Loucy (cell line): ENCODE results near the gene KRTAP13-3.

Source experiments
- H2AFZ ChIP-seq: fragments of 200-600 bp; sonication (generic); 2 replicates; pipeline ENCODE4 v1.6.0; 2016; ENCODE audit warnings: antibody characterized with exemption, mild to moderate bottlenecking, low read length, moderate library complexity
- H3F3A ChIP-seq: fragments of 200-600 bp; 2 replicates; pipeline ENCODE4 v1.6.0; 2016; ENCODE audit warnings: antibody characterized with exemption, low read depth, mild to moderate bottlenecking
- H3K27me3 ChIP-seq: fragments of 200-600 bp; sonication (generic); 2 replicates; pipeline ENCODE4 v1.6.1; 2014; ENCODE audit warnings: low read length, mild to moderate bottlenecking; ENCODE audit not compliant: insufficient read depth, poor library complexity, severe bottlenecking
- H3K36me3 ChIP-seq: fragments of 200-600 bp; sonication (generic); 2 replicates; pipeline ENCODE4 v1.6.1; 2016; ENCODE audit warnings: low read length; ENCODE audit not compliant: insufficient read depth
- H3K4me1 ChIP-seq: fragments of 200-600 bp; sonication (generic); 2 replicates; pipeline ENCODE4 v1.5.1; 2014; ENCODE audit warnings: low read length, mild to moderate bottlenecking; ENCODE audit not compliant: insufficient read depth, poor library complexity, severe bottlenecking
- H3K4me2 ChIP-seq: fragments of 200-600 bp; sonication (generic); 2 replicates; pipeline ENCODE4 v1.6.0; 2014; ENCODE audit warnings: antibody characterized with exemption, low read length, low read depth, mild to moderate bottlenecking; ENCODE audit not compliant: poor library complexity, severe bottlenecking
- H3K4me3 ChIP-seq: fragments of 200-600 bp; sonication (generic); 2 replicates; pipeline ENCODE4 v1.5.1; 2014; ENCODE audit warnings: low read length, mild to moderate bottlenecking, mixed read lengths; ENCODE audit not compliant: poor library complexity, severe bottlenecking
- H3K79me2 ChIP-seq: fragments of 200-600 bp; sonication (generic); 2 replicates; pipeline ENCODE4 v1.6.1; 2014; ENCODE audit warnings: low read length; ENCODE audit not compliant: insufficient read depth
- H3K9ac ChIP-seq: fragments of 200-600 bp; sonication (generic); 2 replicates; pipeline ENCODE4 v1.6.0; 2014; ENCODE audit warnings: mild to moderate bottlenecking, low read depth, low read length, moderate library complexity; ENCODE audit not compliant: poor library complexity, severe bottlenecking
- H3K9me2 ChIP-seq: fragments of 200-600 bp; sonication (generic); replicated peaks from 2 replicates; pipeline ENCODE4 v1.6.1; 2016; ENCODE audit warnings: low read depth, low read length, mixed read lengths
- H3K9me3 ChIP-seq: fragments of 200-600 bp; sonication (generic); 2 replicates; pipeline ENCODE4 v1.6.1; 2014; ENCODE audit warnings: mild to moderate bottlenecking, antibody characterized with exemption, low read length, low read depth; ENCODE audit not compliant: insufficient read depth
- H4K20me1 ChIP-seq: fragments of 200-600 bp; sonication (generic); 2 replicates; pipeline ENCODE4 v1.6.0; 2014; ENCODE audit warnings: antibody characterized with exemption, low read length, mild to moderate bottlenecking; ENCODE audit not compliant: insufficient read depth, poor library complexity, severe bottlenecking
- EZH2phosphoT487 ChIP-seq: fragments of 200-600 bp; IDR thresholded peaks from 2 replicates; pipeline ENCODE4 v1.6.1; 2018; ENCODE audit warnings: antibody characterized with exemption, mild to moderate bottlenecking, moderate library complexity, borderline replicate concordance
- TF ChIP-seq, protein P1 (sequence below): fragments of 200-600 bp; sonication (generic); conservative IDR thresholded peaks from 2 replicates; pipeline ENCODE4 v1.5.1; 2014; ENCODE audit warnings: mild to moderate bottlenecking, antibody characterized with exemption, low read length

Gene KRTAP13-3, protein sequence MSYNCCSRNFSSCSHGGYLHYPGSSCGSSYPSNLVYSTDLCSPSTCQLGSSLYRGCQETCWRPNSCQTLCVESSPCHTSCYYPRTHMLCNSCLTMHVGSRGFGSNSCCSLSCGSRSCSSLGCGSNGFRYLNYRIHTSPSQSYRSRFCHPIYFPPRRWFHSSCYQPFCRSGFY

DNA sequence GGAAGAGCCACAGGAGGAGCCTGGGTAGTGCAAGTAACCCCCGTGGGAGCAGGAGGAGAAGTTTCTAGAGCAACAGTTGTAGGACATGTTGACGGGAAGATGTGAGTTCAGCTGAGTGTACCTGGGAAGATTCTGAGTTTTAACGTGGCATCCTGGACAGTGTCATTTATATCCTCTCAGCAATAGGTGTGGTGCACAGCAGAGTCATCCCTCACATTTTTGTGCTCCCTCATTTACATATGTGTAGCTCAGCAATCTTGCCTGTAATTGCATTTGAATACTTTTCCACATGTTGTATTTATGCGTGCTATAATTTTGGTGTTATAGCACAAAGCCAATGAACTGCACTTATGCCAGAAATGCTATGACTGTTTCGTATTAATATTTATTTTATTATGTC is at the start of gene KRTAP13-3:
Gene KRTAP13-3 (minus strand): TSS at position 101 of the 400 bp plus-strand sequence. CDS start 14 bp downstream, at position 87.
- no peaks in the 10 kb centered on the region for H3K4me1 ChIP-seq
- H3K4me2 ChIP-seq = no peak within 1 kb of the TSS
- no peaks in the 10 kb centered on the region for H3F3A ChIP-seq
- no peak for TF ChIP-seq EZH2phosphoT487
- TF ChIP-seq, protein P1, sequence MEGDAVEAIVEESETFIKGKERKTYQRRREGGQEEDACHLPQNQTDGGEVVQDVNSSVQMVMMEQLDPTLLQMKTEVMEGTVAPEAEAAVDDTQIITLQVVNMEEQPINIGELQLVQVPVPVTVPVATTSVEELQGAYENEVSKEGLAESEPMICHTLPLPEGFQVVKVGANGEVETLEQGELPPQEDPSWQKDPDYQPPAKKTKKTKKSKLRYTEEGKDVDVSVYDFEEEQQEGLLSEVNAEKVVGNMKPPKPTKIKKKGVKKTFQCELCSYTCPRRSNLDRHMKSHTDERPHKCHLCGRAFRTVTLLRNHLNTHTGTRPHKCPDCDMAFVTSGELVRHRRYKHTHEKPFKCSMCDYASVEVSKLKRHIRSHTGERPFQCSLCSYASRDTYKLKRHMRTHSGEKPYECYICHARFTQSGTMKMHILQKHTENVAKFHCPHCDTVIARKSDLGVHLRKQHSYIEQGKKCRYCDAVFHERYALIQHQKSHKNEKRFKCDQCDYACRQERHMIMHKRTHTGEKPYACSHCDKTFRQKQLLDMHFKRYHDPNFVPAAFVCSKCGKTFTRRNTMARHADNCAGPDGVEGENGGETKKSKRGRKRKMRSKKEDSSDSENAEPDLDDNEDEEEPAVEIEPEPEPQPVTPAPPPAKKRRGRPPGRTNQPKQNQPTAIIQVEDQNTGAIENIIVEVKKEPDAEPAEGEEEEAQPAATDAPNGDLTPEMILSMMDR = no peak
- H3K9ac ChIP-seq = no peak within 1 kb of the TSS
- H3K4me3 ChIP-seq = no peak within 1 kb of the TSS
- H3K36me3 ChIP-seq = no peaks in the 10 kb centered on the region
- no peak within 1 kb of the TSS for H2AFZ ChIP-seq
- H4K20me1 ChIP-seq = no peaks in the 10 kb centered on the region
- H3K9me3 ChIP-seq = no peaks in the 10 kb centered on the region
- H3K9me2 ChIP-seq = no peaks in the 10 kb centered on the region
- no peaks in the 10 kb centered on the region for H3K79me2 ChIP-seq
- H3K27me3 ChIP-seq = no peaks in the 10 kb centered on the region

DNA sequence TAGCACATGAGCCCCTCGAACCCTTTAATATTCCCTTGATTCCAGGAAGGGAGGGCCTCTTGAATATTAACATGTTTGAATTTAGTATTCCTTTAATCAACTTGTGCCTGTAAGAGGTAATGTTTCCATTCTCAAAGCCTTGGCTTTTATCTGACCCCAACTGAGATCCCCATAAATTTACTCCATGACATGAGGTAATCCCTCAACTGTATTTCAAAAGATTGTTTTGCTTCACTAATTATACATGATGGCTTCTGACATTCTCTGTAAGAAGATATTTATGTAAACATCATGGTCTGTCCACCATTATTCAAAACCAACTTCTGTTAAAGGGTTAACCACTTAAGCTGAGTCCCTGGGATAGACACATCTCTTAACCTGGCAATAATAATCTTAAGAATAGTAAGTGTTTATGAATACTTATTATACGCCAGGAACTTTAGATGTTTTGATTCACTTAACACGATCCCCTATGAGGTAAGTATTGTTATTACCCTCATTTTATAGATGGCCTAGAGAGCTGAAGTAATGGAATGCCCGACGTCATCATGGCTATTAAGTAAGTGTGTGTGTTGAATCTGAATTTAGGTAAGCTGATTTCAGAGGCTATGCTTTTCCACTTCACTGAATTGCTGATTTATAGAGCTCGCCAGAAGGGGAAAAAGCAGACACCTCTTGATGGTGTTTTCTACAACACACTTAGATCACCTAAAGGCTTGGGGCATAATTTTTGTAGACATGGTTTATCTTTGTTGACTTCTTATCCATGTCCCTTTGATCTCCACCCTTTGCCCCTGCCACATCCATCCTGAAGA is 43.4 kb upstream of the KRTAP13-3 start:
- TF ChIP-seq EZH2phosphoT487 = no peak
- TF ChIP-seq, protein P1 = no peak
- Histone ChIP-seq H3K4me1 (no peaks in the 10 kb centered on the region), H3K9me3 (no peaks in the 10 kb centered on the region), H3K36me3 (no peaks in the 10 kb centered on the region), H3K79me2 (no peaks in the 10 kb centered on the region), H4K20me1 (no peaks in the 10 kb centered on the region), H3K4me3 (no peak overlapping the region), H3K4me2 (no peak overlapping the region), H2AFZ (no peak overlapping the region), H3K9me2 (no peaks in the 10 kb centered on the region), H3F3A (no peaks in the 10 kb centered on the region), H3K9ac (no peak overlapping the region), H3K27me3 (no peaks in the 10 kb centered on the region)

DNA sequence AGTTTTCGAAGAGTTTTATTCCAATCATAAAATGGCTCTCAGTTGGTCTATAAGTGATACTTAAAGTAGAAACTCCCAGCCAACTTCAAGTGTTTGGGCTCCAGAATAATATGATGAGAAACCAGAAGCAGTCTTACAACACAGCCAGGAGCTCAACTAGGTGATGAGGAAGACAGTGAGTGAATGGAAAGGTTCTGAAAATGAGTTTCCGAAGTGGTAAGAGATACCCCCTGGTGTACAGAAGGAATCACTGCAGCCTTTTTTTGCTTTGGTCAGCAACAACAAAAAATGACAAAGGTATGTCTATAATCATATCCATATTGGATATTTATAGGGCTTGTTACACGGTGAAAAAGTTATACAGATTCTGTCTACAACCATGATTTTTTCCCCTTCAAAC is 38.0 kb upstream of the KRTAP13-3 start:
- H2AFZ ChIP-seq = no peak overlapping the region
- no peak for TF ChIP-seq EZH2phosphoT487
- TF ChIP-seq, protein P1 = peak; percentile 65
- no peak overlapping the region for H3K4me2 ChIP-seq

More for the DNA sequence above, 38.0 kb upstream of the KRTAP13-3 start:
- Histone ChIP-seq H3K36me3 (no peaks in the 10 kb centered on the region), H3F3A (no peaks in the 10 kb centered on the region), H3K9me2 (no peaks in the 10 kb centered on the region), H3K9ac (no peak overlapping the region), H3K9me3 (no peaks in the 10 kb centered on the region), H4K20me1 (no peaks in the 10 kb centered on the region), H3K4me3 (no peak overlapping the region), H3K79me2 (no peaks in the 10 kb centered on the region), H3K27me3 (no peaks in the 10 kb centered on the region), H3K4me1 (no peaks in the 10 kb centered on the region)
